ENCODE results near the gene MXRA7.
"Not testable (repeated sequence)": the region's sequence is repeated elsewhere in the genome, so short reads cannot be mapped to it uniquely, and the experiment has no call there.

The MXRA7 gene

GRCh38 chr17:76751416-76751993 is 40.7 kb upstream of the MXRA7 start:
- DNase-seq (ENCODE audit: low read depth): no peak
- TF ChIP-seq, protein P1, sequence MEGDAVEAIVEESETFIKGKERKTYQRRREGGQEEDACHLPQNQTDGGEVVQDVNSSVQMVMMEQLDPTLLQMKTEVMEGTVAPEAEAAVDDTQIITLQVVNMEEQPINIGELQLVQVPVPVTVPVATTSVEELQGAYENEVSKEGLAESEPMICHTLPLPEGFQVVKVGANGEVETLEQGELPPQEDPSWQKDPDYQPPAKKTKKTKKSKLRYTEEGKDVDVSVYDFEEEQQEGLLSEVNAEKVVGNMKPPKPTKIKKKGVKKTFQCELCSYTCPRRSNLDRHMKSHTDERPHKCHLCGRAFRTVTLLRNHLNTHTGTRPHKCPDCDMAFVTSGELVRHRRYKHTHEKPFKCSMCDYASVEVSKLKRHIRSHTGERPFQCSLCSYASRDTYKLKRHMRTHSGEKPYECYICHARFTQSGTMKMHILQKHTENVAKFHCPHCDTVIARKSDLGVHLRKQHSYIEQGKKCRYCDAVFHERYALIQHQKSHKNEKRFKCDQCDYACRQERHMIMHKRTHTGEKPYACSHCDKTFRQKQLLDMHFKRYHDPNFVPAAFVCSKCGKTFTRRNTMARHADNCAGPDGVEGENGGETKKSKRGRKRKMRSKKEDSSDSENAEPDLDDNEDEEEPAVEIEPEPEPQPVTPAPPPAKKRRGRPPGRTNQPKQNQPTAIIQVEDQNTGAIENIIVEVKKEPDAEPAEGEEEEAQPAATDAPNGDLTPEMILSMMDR (IDR thresholded peaks at IDR 0.05; ENCODE audit: low read depth, low read length, missing control alignments): no peak
- no peak overlapping the region for H3K4me3 ChIP-seq (ENCODE audit: low read depth, low read length)

DNA sequence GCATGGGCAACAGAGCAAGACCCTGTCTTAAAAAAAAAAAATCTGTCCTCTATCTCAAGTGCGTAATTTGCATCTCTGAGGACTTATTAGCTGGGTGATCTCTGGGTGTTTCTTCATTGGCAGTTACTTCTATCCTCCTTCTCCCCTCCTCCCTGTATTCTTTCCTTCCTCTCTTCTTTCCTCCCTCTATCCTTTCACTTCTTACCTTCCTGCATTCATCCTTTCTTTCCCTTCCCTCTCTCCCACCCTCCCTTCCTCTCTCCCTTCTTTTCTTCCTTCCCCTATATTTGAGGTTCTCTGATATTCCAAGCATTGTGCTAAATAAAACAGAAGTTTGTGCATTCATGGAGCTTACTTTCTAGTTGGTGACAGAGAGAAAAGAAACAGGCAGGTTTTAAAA is 37.9 kb upstream of the MXRA7 start:
- DNase-seq (ENCODE audit: low read depth): no peak
- H3K4me3 ChIP-seq (ENCODE audit: low read depth, low read length): no peak overlapping the region
- TF ChIP-seq, protein P1 (IDR thresholded peaks at IDR 0.05; ENCODE audit: low read depth, low read length, missing control alignments): no peak

GRCh38 chr17:76747716-76748363 is 37.1 kb upstream of the MXRA7 start:
- no peak for DNase-seq (ENCODE audit: low read depth)
- no peak overlapping the region for H3K4me3 ChIP-seq (ENCODE audit: low read depth, low read length)
- TF ChIP-seq, protein P1 (IDR thresholded peaks at IDR 0.05; ENCODE audit: low read depth, low read length, missing control alignments): no peak

DNA sequence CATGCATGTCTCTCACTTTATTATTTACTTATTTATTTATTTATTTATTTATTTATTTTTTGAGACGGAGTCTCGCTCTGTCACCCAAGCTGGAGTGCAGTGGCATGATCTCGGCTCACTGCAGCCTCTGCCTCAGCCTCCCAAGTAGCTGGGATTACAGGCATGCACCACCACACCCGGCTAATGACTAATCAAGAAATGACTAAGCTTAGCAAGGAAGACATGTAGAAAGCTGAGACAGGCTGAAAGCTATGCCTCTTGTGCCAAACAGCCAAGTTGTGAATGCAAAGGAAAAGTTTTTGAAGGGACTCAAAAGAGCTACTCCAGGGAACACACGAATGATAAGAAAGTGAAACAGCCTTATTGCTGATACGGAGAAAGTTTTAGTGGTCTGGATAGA is 35.0 kb upstream of the MXRA7 start:
- DNase-seq (ENCODE audit: low read depth); H3K4me3 ChIP-seq (ENCODE audit: low read depth, low read length): not testable (repeated sequence)

GRCh38 chr17:76744747-76745146 is 34.0 kb upstream of the MXRA7 start:
- H3K4me3 ChIP-seq (ENCODE audit: low read depth, low read length): no peak overlapping the region
- no peak for DNase-seq (ENCODE audit: low read depth)
- TF ChIP-seq, protein P1 (IDR thresholded peaks at IDR 0.05; ENCODE audit: low read depth, low read length, missing control alignments): no peak

DNA sequence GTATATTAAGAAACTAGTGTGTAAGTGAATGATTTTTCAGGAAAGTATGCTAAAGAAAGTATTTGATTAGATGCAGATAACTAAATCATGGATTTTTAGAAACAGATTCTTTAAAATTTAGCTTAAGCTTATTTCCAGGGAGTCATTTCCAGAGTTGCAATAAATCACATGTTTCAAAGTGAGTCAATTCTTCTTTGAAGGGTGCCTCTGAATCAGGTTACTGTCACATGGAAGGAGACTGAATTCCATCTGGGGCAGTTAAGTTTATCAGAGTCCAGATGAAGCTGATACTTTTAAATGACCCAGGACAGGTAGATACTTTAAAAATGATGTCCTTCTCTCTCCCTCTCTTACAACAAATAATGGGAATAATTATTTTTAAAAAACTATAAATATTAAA is 32.2 kb upstream of the MXRA7 start:
- TF ChIP-seq, protein P1 (IDR thresholded peaks at IDR 0.05; ENCODE audit: low read depth, low read length, missing control alignments): no peak
- no peak overlapping the region for H3K4me3 ChIP-seq (ENCODE audit: low read depth, low read length)
- no peak for DNase-seq (ENCODE audit: low read depth)

DNA sequence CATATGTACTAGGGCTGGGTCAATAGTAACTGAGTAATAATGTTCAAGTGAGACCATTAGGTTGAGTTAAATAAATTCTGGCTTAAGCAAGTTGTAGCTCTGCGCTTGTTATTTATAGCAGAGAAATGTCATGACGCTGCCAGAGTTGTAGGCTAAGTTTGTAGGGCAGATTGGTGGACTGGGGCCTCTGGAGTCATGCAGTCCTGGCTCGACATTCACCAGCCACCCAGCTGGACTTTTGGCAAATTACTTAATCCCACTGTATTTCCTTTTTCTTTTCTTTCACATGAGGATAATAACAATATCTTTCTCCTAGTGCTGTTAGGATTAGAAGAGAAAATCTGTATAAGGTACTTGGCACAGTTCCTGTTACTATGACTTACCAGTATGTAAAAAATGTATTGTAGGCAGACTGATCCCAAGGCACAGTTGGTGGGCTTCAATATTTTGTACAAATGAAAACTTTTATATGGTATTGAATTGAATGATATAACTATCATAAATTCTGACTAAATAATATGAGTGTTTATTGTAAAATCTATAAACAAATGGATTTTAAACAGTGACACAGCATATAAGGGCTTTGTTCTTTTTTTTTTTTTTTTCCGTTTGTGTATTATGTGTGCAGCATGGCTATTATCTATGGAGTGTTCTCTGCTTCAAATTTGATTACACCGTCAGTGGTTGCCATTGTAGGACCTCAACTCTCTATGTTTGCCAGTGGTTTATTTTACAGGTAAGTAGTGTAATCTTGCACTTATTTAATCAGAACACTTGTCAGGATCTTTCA is 29.8 kb upstream of the MXRA7 start:
- no peak overlapping the region for H3K4me3 ChIP-seq (ENCODE audit: low read depth, low read length)
- TF ChIP-seq, protein P1 (IDR thresholded peaks at IDR 0.05; ENCODE audit: low read depth, low read length, missing control alignments): no peak
- no peak for DNase-seq (ENCODE audit: low read depth)

- not testable (repeated sequence) for DNase-seq (ENCODE audit: low read depth); H3K4me3 ChIP-seq (ENCODE audit: low read depth, low read length)
Measured at GRCh38 chr17:76739568-76740115, 28.9 kb upstream of the MXRA7 start.

Measured in GM12864 (cell line).